ENCODE measurements around the gene CATSPERD.

DNA sequence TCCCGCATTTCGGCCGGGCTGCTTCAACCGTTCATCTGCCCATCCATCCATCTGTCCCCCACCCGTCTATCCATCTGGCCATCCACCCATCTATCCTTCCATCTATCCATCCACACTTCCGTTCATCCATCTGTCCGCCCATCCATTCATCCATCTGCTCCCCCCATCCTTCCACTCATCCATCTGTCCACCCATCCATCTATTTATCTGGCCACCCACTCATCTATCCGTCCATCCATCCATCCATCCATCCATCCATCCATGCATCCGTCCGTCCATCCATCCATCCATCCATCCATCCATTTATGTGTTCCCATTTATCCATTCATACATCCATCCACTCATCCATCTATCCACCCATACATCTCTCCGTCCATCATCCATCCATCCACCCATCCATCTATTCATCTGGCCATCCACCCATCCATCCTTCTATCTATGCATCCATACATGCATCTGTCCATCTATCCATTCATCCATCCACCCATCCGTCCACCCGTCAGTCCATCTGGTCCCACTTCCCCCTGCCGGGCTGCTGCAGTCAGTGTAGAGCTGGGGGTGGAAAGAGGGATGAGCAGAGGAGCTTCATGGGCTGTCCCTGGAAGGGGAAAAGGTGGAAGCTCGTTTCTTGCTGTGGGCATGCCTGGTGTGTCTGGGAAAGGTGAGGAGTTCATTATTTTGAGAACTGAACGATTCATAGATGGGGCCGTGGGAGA, 38.9 kb upstream of the CATSPERD start:
- TF ChIP-seq POLR2A (IDR thresholded peaks at IDR 0.05) (no peak), EP300 (IDR thresholded peaks at IDR 0.05) (no peak), POLR2AphosphoS5 (IDR thresholded peaks at IDR 0.05) (no peak)
- TF ChIP-seq, protein P1, sequence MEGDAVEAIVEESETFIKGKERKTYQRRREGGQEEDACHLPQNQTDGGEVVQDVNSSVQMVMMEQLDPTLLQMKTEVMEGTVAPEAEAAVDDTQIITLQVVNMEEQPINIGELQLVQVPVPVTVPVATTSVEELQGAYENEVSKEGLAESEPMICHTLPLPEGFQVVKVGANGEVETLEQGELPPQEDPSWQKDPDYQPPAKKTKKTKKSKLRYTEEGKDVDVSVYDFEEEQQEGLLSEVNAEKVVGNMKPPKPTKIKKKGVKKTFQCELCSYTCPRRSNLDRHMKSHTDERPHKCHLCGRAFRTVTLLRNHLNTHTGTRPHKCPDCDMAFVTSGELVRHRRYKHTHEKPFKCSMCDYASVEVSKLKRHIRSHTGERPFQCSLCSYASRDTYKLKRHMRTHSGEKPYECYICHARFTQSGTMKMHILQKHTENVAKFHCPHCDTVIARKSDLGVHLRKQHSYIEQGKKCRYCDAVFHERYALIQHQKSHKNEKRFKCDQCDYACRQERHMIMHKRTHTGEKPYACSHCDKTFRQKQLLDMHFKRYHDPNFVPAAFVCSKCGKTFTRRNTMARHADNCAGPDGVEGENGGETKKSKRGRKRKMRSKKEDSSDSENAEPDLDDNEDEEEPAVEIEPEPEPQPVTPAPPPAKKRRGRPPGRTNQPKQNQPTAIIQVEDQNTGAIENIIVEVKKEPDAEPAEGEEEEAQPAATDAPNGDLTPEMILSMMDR (IDR thresholded peaks at IDR 0.05), result no peak
